Heart left ventricle (tissue), 13 donors: Measurements from ENCODE around the gene SUGP1.

ENCODE experiments used
- POLR2A ChIP-seq, 2 donors: fragments of 450-650 bp; IDR thresholded peaks; one replicate each; pipeline ENCODE4 v1.6.1; 2017; ENCODE audit warnings: antibody characterized with exemption in 2 of 2, mild to moderate bottlenecking in 2 of 2, moderate library complexity in 2 of 2
- TF ChIP-seq, protein P1 (sequence below), 12 donors: fragments of 200-600 bp; sonication (generic) in 4 of 12; IDR thresholded peaks; one replicate each; pipeline versions ENCODE4 v1.5.0 to v1.8.0; 2018 to 2022; ENCODE audit warnings: antibody characterized with exemption in 12 of 12, mild to moderate bottlenecking in 5 of 12
- donor health status: ischemic (EF 13 %, LVEDD 7.1; RV severe dilation, severe dysfunction).
- donor health status: DM: no; HTN: yes; CAD: no.
- donor health status: DM: no; HTN: no; CAD: no.
- donor health status: ischemic (EF 25% LVEDD 6.9; RV normal size, moderate dysfunction).
- donor health status: ischemic (EF 25% LVEDD 5.7; RV mildly dilated, moderate dysfunction).
- donor health status: ischemic (EF 35%, LVEDD 5.7; RV mildly dilated, moderate dysfunction).
- donor health status: nonischemic (EF 11% LVEDD 7.7; RV severe dilation, severe dysfunction).
- donor health status: DM: yes; HTN: yes; CAD: no.
- donor health status: PGD.
- donor health status: ischemic (EF 29% LVEDD 5.4; RV normal size, mild dysfunction).
- donor health status: nonischemic (EF 23%, LVEDD 6.1; RV moderate dilation, normal function).

DNA sequence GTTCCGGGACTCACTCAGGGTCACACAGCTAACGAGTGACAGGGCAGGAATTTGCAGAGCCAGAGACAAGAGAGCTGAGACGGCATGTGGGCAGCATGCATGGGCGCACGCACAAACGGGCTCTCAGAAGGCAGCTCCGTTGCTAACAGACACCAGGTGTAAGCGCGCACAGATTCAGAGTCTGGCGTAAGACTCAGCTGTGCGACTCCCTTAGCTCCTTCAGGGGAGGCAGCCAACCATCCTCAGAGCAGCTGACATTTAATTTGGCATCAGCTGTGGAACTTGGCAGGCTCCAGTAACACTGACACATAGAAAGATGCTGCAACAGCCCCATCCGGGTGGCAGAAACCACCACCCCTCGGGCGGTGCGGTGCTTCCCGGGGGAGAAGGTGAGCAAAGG is 39.7 kb downstream of the SUGP1 start:
- TF ChIP-seq, protein P1, sequence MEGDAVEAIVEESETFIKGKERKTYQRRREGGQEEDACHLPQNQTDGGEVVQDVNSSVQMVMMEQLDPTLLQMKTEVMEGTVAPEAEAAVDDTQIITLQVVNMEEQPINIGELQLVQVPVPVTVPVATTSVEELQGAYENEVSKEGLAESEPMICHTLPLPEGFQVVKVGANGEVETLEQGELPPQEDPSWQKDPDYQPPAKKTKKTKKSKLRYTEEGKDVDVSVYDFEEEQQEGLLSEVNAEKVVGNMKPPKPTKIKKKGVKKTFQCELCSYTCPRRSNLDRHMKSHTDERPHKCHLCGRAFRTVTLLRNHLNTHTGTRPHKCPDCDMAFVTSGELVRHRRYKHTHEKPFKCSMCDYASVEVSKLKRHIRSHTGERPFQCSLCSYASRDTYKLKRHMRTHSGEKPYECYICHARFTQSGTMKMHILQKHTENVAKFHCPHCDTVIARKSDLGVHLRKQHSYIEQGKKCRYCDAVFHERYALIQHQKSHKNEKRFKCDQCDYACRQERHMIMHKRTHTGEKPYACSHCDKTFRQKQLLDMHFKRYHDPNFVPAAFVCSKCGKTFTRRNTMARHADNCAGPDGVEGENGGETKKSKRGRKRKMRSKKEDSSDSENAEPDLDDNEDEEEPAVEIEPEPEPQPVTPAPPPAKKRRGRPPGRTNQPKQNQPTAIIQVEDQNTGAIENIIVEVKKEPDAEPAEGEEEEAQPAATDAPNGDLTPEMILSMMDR (IDR thresholded peaks at IDR 0.05): no peak
- TF ChIP-seq POLR2A (IDR thresholded peaks at IDR 0.05): no peak
